Osteoblast (primary cell): ENCODE measurements around the gene WNK2. TPM values are rescaled to one million over a fixed set of nuclear protein-coding genes. Genes with fewer than 3 reads are reported as not detected.

ENCODE experiments used
- DNase-seq: peaks from one replicate; pipeline ENCODE4 v3.0.0; 2011; ENCODE audit warnings: low spot score, mixed read lengths; ENCODE audit not compliant: insufficient read length; ENCODE audit errors: missing footprints
- H2AFZ ChIP-seq: 2 replicates; pipeline ENCODE4 v1.6.0; 2011; ENCODE audit warnings: mild to moderate bottlenecking, low read length
- H3K27ac ChIP-seq: 2 replicates; pipeline ENCODE4 v1.5.1; 2011; ENCODE audit warnings: mild to moderate bottlenecking, low read depth, low read length, moderate library complexity
- H3K27me3 ChIP-seq: 2 replicates; pipeline ENCODE4 v1.6.0; 2012; ENCODE audit warnings: mild to moderate bottlenecking, control low read depth, inconsistent platforms, low read length, moderate library complexity; ENCODE audit not compliant: insufficient read depth
- H3K36me3 ChIP-seq: 2 replicates; pipeline ENCODE4 v1.5.1; 2011; ENCODE audit warnings: mild to moderate bottlenecking, low read length, control low read depth, moderate library complexity; ENCODE audit not compliant: insufficient read depth
- H3K4me1 ChIP-seq: 2 replicates; pipeline ENCODE4 v1.5.1; 2011; ENCODE audit warnings: mild to moderate bottlenecking, low read length, control low read depth, moderate library complexity; ENCODE audit not compliant: insufficient read depth
- H3K4me2 ChIP-seq: 2 replicates; pipeline ENCODE4 v1.6.0; 2011; ENCODE audit warnings: mild to moderate bottlenecking, low read length; ENCODE audit not compliant: insufficient read depth
- H3K4me3 ChIP-seq: fragments of 200-600 bp; sonication (generic); 3 replicates; pipeline ENCODE4 v1.5.1; 2012; ENCODE audit warnings: mild to moderate bottlenecking, low read length, inconsistent platforms; ENCODE audit not compliant: insufficient read depth
- H3K79me2 ChIP-seq: 2 replicates; pipeline ENCODE4 v1.6.0; 2012; ENCODE audit warnings: mild to moderate bottlenecking, low read length, control low read depth, inconsistent platforms; ENCODE audit not compliant: insufficient read depth
- H3K9me3 ChIP-seq: 2 replicates; pipeline ENCODE4 v1.5.1; 2011; ENCODE audit warnings: low read depth, low read length, control low read depth
- H4K20me1 ChIP-seq: 2 replicates; pipeline ENCODE4 v1.6.0; 2012; ENCODE audit warnings: mild to moderate bottlenecking, low read length, control low read depth; ENCODE audit not compliant: insufficient read depth
- total RNA-seq: library from RNA; depleted of rRNA; stranded (reverse); fragments of >200 nt; gene quantifications from 2 replicates; pipeline ENCODE4 v1.2.3, GENCODE V29; 2012
- TF ChIP-seq, protein P1 (sequence below): IDR thresholded peaks from 2 replicates; pipeline ENCODE4 v1.5.1; 2011; ENCODE audit warnings: mild to moderate bottlenecking, low read depth, low read length, moderate library complexity; ENCODE audit errors: extremely low read depth

WNK2 gene
- total RNA-seq, 1 donor, result not detected

DNA sequence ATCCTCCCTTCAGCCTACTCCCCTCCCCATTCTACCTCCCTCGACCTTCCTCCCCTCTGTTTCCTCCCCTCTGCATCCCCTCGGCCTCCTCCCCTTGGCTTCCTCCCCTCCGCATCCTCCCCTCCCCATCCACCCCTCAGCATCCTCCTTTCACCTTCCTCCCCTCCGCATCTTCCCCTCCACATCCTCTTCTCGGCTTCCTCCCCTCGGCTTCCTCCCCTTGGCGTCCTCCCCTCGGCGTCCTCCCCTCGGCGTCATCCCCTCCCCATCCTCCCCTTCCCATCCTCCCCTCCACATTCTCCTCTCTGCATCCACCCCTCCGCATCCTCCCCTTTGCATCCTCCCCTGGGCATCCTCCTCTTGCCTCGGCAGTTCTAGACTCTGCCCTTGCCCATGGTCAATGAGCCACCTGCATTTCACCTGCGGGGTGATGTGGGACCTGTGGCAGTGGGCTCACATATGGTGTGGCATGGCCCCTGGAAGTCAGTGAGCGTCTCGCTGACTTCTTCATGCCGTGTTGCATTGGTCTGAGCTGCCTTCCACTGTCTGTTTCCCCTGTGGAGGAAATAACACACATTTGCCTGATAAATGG lies 113.0 kb downstream of the WNK2 start:
- Histone ChIP-seq H3K79me2 (no peaks in the 10 kb centered on the region), H3K4me2 (no peak overlapping the region), H3K4me3 (no peak overlapping the region), H3K36me3 (no peaks in the 10 kb centered on the region), H3K27ac (no peak overlapping the region), H3K27me3 (no peaks in the 10 kb centered on the region), H3K4me1 (no peaks in the 10 kb centered on the region), H3K9me3 (no peaks in the 10 kb centered on the region), H4K20me1 (no peaks in the 10 kb centered on the region), H2AFZ (no peak overlapping the region)
- peak; percentile 85 for DNase-seq
- TF ChIP-seq, protein P1, sequence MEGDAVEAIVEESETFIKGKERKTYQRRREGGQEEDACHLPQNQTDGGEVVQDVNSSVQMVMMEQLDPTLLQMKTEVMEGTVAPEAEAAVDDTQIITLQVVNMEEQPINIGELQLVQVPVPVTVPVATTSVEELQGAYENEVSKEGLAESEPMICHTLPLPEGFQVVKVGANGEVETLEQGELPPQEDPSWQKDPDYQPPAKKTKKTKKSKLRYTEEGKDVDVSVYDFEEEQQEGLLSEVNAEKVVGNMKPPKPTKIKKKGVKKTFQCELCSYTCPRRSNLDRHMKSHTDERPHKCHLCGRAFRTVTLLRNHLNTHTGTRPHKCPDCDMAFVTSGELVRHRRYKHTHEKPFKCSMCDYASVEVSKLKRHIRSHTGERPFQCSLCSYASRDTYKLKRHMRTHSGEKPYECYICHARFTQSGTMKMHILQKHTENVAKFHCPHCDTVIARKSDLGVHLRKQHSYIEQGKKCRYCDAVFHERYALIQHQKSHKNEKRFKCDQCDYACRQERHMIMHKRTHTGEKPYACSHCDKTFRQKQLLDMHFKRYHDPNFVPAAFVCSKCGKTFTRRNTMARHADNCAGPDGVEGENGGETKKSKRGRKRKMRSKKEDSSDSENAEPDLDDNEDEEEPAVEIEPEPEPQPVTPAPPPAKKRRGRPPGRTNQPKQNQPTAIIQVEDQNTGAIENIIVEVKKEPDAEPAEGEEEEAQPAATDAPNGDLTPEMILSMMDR, result no peak

DNA sequence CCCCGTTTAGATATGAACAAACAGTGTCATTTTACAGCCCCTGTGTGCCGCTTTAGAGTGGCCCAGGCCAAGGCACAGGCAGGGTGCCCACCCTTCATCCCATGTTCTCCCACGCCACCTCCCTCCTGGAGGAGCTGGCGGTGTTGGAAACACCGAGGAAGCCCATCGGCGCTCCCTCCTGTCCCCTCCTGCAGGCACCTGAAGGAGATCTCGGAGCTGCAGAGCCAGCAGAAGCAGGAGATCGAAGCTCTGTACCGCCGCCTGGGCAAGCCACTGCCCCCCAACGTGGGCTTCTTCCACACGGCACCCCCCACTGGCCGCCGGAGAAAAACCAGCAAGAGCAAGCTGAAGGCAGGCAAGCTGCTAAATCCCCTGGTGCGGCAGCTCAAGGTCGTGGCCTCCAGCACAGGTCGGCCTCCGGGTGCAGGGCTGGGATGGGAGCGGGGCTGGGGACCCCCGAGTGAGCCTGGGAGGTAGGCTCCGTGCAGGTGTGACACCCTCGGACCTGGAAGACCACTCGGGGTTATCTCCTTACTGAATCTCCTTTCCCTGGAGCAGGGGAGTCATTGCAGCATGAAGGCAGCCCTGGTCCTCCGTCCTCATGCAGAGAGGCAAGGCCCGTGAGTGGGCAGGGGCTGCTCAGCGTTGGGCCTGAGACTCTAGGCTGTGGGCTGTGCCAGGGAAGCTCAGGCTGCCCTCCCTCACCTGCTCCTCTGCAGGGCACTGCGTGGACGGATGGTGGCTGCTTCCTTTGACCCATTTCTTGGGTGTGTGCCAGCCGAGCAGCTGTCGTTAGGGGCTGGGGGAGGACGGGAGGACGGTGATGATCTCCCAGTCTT lies 113.9 kb downstream of the WNK2 start:
- no peak overlapping the region for H3K4me2 ChIP-seq
- no peaks in the 10 kb centered on the region for H3K4me1 ChIP-seq
- no peak overlapping the region for H3K4me3 ChIP-seq
- peak; percentile 74 for DNase-seq
- no peaks in the 10 kb centered on the region for H3K79me2 ChIP-seq
- H4K20me1 ChIP-seq, result no peaks in the 10 kb centered on the region
- no peak overlapping the region for H3K27ac ChIP-seq
- H2AFZ ChIP-seq, result no peak overlapping the region
- no peaks in the 10 kb centered on the region for H3K9me3 ChIP-seq
- TF ChIP-seq, protein P1, result no peak
- no peaks in the 10 kb centered on the region for H3K27me3 ChIP-seq
- no peaks in the 10 kb centered on the region for H3K36me3 ChIP-seq

DNA sequence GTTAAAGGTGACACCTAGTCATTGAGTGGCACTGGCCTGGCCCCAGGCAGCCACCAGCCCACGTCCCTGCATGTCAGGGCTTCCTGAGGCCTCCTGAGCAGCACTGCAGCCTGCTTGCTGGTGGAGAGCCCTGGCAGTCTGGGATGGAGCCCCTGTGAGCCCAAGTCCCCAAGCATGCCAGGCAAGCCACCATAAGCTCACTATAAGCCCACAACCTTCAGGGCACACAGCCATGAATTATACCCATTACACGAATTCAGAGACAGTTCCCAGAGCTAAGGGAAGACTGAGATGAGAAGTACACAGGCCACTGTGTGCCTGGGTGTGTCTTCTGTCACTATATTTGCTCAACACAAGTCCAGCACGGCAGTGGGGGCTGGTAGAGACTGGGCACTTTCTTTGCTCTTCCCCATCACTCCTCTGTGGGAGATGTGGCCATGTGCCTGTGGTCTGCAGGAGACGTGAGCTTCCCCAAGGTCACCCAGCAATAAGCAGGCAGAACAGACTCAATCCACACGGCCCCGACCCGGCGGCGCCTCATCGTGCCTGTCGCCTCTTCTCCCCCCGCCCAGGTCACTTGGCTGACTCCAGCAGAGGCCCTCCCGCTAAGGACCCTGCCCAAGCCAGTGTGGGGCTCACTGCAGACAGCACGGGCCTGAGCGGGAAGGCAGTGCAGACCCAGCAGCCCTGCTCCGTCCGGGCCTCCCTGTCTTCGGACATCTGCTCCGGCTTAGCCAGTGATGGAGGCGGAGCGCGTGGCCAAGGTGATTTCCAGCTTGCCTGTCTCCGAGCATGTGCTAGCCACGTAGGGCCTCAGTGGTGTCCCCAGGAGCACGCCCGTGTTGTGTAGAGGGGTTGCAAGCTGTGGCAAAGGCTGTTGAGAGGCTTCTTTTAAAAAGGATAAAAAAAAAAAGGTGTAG lies 114.8 kb downstream of the WNK2 start:
- no peak overlapping the region for H2AFZ ChIP-seq
- DNase-seq, result peak; percentile 85
- TF ChIP-seq, protein P1, result no peak

More for the DNA sequence above, 114.8 kb downstream of the WNK2 start:
- no peak overlapping the region for H3K4me2 ChIP-seq
- no peaks in the 10 kb centered on the region for H3K4me1 ChIP-seq
- H3K79me2 ChIP-seq, result no peaks in the 10 kb centered on the region
- H3K4me3 ChIP-seq, result no peak overlapping the region
- no peaks in the 10 kb centered on the region for H3K27me3 ChIP-seq
- H3K9me3 ChIP-seq, result no peaks in the 10 kb centered on the region
- H4K20me1 ChIP-seq, result no peaks in the 10 kb centered on the region
- no peak overlapping the region for H3K27ac ChIP-seq
- H3K36me3 ChIP-seq, result no peaks in the 10 kb centered on the region
